Measurements from ENCODE around the gene VGLL4.
"Not testable (repeated sequence)": the region's sequence is repeated elsewhere in the genome, so short reads cannot be mapped to it uniquely, and the experiment has no call there.

The VGLL4 gene

DNA sequence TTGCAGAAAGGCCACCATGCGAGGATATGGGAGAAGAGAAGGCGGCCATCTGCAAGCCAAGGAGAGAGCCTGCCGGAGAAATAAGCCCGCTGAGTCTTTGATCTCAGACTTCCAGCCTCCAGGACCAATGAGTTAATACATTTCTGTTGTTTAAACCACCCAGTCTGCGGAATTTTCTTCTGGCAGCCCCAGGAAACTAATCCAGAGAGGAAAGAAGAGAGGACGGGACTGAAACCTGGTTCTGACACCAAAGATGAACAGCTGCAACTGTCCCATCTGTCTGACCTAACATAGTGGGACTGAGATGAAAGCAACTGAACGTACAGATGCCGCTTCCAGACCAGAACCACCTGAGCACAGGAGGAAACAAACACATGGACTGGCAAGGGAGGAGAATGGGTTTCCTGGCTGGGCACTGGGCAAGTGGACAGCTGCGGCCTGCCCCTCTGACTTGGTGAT lies 32.3 kb downstream of the VGLL4 start:
- H3K4me3 ChIP-seq (ENCODE audit: low read depth, low read length): no peak overlapping the region
- DNase-seq (ENCODE audit: low read depth): no peak

DNA sequence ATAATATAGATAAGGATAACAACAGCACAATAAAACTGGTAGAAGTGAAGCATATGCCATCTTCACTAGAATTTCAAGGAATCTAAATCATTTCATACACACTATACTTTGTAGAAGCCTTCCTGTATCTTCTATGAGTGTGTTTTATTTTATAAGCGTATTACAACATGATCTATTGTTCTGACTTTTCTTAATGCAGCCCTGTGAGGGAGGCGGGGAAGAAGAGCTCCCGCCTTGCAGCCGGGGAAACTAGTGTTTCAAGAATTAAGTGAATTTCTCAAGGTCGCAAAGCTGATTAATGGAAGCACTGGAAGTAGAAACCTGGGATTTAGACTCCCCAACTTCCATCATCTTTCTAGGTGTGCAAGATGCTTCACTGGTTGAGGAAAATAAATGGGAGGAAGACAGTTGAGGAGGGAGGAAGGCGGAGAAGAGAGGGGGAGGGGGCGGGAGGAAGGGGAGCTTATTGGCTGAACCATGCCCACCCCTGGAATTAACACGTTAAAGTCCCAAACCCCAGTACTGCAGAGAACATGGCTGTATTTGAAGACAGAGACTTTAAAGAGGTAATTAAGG lies 32.9 kb downstream of the VGLL4 start:
- no peak overlapping the region for H3K4me3 ChIP-seq (ENCODE audit: low read depth, low read length)

DNA sequence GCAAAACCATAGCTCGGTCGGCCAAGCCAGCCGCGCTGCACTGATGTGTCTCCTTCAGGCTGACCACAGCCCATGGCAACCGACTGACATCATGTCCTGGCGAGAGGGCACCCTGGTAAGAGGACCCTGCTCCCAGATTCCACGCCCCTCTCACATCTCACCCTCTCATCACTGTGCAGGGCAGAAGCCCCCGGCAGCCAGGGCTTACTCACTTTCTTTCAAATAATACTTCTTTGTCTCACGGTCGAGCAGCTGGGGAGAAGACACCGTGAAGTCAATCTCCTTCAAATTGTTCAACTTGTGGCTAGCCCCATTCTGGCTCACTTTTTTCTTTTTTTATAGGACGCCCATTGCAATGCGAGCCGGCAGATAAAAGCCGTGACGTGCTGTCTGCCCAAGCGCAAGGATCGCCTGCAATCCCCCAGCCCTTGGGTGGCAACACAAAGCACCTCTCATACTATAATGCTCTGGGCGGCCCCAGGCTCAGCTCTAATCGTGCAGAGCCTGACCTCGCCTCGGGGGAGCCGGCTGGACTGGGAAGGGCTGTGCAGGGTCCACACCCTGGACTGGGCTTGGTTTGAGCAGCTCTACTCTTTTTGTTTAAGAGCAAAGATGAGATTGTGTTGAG lies 33.6 kb downstream of the VGLL4 start:
- DNase-seq (ENCODE audit: low read depth): peak; percentile 61
- no peak overlapping the region for H3K4me3 ChIP-seq (ENCODE audit: low read depth, low read length)

More for the DNA sequence above, 32.9 kb downstream of the VGLL4 start:
- DNase-seq (ENCODE audit: low read depth): no peak

DNA sequence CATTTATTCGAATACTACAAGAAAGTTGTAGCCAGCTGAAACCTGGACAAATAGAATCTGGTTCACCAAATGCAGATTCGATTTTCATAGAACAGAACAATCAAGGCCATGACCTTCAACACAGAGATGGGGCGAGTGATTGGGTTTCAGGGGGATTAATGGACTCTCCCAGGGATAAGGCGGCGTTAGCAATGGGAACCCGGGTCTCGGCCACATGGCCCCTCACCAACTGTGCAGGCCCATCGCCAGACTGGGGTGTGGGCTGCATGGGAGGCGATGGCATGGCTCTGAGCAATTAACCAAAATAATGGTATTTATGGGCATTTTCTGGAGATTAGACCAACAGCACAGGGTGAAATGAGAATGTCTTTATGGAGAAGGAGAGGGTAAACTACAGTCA lies 34.2 kb downstream of the VGLL4 start:
- no peak overlapping the region for H3K4me3 ChIP-seq (ENCODE audit: low read depth, low read length)
- DNase-seq (ENCODE audit: low read depth): no peak

DNA sequence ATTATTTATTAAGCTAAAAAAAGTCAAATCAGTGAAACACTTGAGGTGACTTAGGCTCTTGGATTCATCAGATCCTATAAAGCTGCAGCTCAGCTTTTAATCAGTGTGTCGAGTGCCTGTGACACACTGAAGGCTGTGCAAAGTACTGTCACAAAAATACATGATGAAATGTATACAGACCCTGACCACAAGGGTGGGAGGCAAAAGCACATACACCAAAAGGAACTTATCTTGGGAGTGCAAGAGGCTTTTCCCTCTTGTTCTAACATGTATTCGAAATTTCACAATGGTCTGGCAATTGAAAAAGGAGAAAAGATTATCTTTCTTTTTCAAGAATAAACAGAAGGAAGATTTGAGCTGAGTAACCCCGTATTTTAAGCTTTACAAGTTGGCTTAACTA lies 35.9 kb downstream of the VGLL4 start:
- no peak for DNase-seq (ENCODE audit: low read depth)
- no peak overlapping the region for H3K4me3 ChIP-seq (ENCODE audit: low read depth, low read length)

DNA sequence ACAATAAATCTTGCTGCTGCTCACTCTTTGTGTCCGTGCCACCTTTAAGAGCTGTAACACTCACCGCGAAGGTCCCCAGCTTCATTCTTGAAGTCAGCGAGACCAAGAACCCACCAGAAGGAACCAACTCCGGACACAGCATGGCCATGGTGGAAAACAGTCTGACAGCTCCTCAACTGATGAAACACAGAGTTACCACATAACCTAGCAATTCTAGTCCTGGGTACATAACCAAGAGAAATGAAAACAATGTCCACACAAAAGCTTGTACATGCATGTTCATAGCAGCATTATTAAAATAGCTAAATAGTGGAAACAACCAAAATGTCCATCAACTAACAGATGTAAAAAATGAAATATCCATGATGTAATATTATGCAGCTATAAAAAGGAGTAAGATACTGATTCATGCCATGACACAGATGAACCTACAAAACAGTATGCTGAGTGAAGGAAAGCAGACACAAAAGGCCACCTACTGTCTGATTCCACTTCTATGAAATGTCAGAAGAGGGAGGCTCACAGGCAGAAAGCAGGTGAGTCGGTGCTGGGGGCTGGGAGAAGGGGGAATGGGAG lies 36.8 kb downstream of the VGLL4 start:
- DNase-seq (ENCODE audit: low read depth): no peak

DNA sequence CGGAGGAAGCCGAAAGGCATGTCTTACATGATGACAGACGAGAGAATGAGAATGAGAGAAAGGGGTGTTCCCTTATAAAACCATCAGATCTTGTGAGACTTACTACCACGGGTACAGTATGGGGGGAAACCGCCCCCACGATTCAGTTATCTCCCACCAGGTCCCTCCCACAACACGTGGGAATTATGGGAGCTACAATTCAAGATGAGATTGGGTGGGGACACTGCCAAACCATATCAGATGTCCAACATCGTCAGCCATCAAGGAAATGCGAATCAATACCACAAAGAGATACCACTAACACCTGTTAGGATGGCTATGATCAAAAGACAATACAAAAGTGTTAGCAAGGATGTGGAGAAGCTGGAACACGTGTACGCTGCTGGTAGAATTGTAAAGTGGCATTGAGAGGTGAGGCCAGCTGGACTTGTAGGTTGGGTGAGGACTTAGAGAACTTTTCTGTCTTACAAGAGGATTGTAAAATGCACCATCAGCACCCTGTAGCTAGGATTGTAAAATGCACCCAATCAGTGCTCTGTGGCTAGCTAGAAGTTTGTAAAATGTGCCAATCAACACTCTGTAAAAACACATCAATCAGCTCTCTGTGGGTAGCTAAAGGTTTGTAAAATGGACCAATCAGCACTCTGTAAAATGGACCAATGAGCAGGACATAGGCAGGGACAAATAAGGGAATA lies 37.5 kb downstream of the VGLL4 start:
- no peak for DNase-seq (ENCODE audit: low read depth)
- no peak overlapping the region for H3K4me3 ChIP-seq (ENCODE audit: low read depth, low read length)

More for the DNA sequence above, 36.8 kb downstream of the VGLL4 start:
- H3K4me3 ChIP-seq (ENCODE audit: low read depth, low read length): no peak overlapping the region

DNA sequence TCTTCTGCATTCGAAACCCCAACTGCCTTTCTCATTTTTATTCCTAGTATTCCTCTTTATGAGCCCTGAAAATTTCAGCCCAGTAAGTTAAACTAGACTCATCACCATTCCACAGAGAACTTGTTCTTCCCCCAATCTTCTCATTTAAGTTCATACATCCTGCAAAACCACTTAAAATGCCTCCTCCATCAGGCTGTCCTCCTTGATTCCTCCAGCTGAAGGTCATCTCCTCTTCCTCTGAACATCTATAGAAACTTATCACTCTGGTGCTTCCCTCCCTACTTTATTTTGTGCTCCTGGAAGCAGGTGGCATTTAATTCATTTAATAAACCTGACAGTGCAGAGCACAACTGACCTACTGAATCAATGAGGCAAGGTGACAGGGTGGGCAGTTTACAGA lies 38.3 kb downstream of the VGLL4 start:
- H3K4me3 ChIP-seq (ENCODE audit: low read depth, low read length): no peak overlapping the region
- no peak for DNase-seq (ENCODE audit: low read depth)

DNA sequence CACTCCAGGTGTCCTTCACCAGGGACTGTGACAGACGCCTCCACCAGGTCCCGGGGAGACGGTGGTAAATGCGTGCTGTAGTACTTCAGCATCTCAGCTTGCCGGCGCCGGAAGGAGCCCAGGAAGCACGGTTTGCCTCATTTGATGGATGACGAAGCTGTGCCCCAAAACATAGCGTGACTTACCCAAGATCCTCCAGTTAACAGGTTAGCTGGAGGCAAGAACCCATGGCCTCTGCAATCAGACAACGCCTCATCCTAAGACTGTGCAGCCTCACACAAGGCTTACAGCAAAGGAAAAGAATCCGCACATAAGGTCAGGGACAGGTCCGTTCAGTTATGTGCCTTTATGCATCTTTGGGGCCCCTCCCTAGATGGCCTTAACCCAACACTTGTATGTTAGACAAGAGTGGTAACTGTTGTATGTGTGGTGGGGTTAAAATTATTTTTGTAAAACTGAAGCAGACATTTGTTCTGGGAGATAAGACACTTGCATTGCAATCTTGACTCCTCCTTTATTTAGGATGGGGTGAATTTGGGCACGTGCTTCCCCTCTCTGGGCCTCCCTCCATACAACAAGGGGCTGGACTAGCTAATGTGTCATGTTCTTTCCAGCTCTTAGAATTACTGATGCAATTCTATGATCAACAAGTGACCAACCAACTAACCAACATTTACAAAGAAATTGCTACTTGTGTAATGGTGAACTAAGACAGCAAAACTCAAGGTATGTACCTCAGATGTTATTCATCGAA lies 39.4 kb downstream of the VGLL4 start:
- peak; percentile 34 for DNase-seq (ENCODE audit: low read depth)
- H3K4me3 ChIP-seq (ENCODE audit: low read depth, low read length): no peak overlapping the region

DNA sequence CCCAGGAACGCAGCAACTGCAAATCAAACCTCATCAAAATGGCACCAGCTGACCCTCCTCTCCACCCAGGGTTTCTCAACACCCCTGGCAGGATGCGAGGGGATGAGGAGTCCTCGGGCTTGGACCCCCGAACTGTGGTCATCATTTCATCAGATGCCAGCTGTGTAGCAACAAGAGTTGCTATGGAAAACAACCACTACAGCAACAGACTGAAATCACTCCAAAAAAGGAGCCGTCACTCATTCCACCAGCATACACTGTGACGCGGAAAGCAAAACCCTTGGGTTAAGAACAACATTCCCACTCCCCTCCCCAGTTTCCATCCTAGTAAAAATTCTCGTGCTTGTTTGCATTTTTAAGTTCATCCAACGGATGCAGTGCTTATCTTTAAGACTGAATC lies 40.1 kb downstream of the VGLL4 start:
- DNase-seq (ENCODE audit: low read depth): peak; percentile 79
- no peak overlapping the region for H3K4me3 ChIP-seq (ENCODE audit: low read depth, low read length)

DNA sequence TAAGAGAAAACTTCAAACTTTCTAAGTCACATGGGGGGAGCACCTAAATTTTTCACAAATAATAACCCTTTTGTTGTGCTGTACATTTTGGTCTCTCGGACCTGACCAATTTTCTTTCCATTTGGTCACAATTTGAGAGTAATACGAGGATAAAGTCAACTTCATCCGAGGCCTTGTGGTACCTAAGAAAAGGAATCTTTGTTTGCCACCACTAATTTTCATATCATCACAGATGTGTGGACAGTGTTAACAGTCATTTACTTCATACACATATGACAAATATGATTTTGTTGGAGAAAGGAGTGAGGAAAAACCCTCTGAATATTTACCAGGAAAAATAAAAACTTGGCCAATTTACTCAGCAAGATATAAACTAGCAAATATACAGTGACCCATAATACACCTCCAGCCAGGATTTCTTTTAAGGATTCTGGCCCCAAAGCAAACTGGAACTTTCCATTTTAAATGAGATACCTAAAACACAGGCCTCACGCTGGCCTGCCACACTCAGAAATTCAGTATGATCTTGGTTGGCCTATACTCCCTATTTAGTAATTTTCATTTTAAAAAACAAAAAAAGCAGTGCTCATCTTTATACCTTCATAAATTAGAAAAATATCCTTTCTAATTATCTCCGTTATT lies 40.7 kb downstream of the VGLL4 start:
- no peak overlapping the region for H3K4me3 ChIP-seq (ENCODE audit: low read depth, low read length)
- no peak for DNase-seq (ENCODE audit: low read depth)

DNA sequence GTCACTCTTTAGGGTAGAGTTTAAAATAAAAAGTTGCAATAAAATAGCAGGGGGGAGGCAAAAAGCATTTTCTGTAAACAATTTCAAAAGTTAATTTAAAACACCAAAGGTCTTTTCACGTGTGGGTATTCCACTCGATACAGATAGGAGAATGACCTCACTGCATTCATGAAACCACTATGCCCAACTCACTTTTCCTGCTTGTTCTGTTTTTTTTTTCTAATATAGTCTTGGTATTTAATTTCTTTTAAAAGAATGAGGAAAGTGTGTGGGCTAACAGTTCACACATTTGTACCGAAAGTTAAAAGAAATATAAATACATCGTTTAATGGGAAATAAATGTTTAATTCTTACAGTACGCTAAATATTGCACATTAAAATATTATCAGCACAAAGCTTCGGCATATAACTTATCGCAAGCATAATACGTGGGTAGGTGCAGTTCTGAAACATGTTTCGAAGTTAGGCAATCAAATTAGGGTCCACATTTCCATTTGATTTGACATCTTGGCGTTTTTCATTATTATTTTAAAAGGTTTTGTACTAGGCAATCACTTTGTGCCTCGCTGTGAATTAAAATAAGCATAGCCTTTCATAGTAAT lies 41.4 kb downstream of the VGLL4 start:
- no peak for DNase-seq (ENCODE audit: low read depth)
- no peak overlapping the region for H3K4me3 ChIP-seq (ENCODE audit: low read depth, low read length)

DNA sequence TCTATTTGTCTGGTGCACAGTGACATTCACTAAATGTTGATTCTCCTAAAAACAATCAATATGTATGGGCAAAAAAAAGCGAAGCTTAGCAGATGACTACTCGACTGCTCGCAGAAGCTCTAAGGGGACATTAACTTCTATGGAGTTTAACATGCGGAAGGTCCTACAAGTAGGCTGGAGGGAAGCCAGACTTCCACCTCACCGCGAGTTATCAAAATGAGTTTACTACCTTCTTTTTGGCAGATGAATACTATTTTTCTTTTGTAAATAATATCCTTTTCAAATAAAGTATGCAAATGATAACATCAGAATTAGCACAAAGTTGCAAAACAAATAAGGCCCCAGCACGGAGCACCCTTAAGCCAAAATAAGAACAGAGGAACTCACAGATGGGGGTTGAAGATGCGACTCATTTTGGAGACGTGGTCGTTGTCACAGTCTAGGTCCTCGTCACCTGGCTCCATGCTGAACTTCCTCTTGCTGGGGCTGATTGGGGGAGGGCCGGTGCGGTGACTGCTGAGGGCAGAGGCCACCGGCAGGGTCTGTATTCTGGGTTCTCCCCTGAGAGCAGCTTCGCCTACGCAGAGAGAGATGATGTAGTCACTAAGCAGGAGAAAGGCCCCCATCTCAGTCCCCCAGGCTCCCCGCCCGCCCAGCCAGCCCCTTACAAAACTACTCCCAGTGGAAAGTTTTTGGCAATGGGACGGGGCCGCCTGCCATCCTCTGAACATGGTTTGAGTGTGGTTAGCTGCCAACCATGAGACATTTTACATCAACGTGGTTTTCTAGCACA lies 42.1 kb downstream of the VGLL4 start:
- peak; percentile 49 for DNase-seq (ENCODE audit: low read depth)
- H3K4me3 ChIP-seq (ENCODE audit: low read depth, low read length): no peak overlapping the region

DNA sequence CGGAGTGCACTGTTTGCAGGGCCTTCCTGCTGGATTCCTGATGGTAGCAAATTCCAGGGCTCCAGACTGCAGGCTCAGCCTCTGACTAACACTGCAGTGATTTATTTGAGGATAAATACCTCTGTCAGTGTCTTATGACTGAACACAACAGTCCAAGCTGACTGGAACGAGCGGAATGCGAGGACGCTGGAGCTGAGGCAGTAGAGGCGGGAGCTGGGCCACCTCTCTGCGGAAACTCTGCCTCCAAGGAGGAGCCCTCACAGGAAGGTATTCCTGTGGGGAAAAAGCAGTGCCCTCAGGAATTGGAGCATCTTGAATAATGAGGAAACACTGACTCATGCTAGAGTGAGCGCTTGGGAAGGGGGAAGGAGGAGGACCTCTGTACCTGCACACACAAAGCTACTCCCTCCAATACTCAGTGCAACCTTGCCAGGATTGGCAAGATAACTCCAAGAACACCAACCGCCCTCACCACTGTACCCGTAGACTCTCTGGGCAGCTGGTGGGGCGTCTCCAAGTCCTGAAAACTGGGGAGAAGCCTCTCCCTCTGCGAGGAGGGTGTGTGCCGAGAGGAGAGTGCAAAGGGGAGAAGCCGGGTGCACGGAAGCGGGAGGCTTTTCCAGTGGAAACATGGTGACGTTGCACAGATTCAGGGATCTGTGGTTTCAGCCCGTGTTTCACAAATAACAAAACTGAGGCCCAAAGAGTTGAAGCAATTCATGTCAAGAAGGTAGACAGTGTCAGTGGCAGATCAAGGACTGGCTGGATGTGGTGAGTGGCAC lies 43.0 kb downstream of the VGLL4 start:
- no peak overlapping the region for H3K4me3 ChIP-seq (ENCODE audit: low read depth, low read length)
- DNase-seq (ENCODE audit: low read depth): peak; percentile 97

DNA sequence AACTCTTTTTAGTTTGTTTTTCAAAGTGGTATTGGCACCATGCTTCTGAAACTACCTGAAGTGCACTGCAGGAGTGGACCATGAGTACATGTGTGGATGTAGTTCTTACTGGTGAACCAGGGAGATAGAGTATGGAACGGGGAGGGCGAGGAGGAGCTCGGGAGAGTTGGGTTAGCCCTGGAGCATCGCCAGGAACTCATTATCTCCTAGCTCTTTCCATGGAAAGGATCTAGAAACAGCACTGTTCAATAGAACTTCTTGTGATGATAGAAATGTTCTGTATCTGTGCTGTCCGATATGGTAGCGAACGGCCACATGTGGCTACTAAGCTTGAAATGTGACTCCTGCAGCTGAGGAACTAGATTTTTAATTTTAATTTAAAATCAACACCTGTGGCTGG lies 47.3 kb downstream of the VGLL4 start:
- no peak for DNase-seq (ENCODE audit: low read depth)

DNA sequence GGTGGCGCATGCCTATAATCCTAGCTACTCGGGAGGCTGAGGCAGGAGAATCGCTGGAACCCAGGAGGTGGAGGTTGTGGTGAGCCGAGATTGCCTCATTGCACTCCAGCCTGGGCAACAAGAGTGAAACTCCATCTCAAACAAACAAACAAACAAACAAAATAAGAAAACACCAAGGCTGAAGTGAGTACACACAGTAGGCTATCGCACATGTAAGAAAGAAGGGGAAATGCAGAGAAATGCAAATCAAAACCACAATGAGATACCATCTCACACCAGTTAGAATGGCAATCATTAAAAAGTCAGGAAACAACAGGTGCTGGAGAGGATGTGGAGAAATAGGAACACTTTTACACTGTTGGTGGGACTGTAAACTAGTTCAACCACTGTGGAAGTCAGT lies 48.7 kb downstream of the VGLL4 start:
- DNase-seq (ENCODE audit: low read depth); H3K4me3 ChIP-seq (ENCODE audit: low read depth, low read length): not testable (repeated sequence)

More for the DNA sequence above, 47.3 kb downstream of the VGLL4 start:
- H3K4me3 ChIP-seq (ENCODE audit: low read depth, low read length): no peak overlapping the region

DNA sequence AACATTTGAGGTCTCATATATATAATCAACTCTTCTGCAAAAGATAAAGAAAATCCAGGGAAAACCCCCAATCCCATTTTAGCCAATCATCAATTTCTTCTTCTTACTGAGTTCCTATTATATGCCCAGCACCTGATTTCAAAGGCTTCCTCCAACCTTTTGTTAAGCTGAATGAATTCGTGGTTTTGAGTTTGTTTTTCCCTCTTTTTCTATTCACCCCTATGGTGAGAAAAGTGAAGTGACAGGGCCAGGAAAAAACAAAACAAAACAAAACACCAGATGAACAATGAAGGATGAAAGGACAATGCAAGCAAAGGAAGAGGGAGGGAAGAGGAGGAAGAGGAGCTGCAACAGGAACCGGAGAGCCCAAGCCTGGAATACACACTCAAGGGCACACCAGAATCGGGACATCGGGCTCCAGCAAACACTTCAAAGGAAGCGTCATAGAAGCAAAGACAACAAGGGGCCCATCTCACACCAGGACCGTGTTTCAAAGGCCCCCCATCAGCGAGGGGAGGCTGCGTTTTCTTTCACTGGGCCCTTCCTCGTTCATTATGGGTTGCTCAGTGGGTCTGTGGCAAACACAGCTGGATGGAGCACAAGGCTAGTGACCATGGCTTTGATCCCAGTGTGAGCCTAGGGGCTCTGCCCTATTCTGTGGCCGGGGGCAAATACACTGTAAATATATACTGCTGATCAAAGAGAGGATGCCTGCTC lies 50.2 kb downstream of the VGLL4 start:
- DNase-seq (ENCODE audit: low read depth): no peak
- H3K4me3 ChIP-seq (ENCODE audit: low read depth, low read length): no peak overlapping the region

All from skeletal muscle cell (primary cell).